SU-DHL-6 (cell line): Measurements from ENCODE around the gene CCDC30.

Experiments used
- EZH2phosphoT487 ChIP-seq: fragments of 200-600 bp; sonication (generic), shearing (Covaris generic); conservative IDR thresholded peaks from 2 replicates; pipeline ENCODE4 v1.6.1; 2018; ENCODE audit warnings: mild to moderate bottlenecking, antibody characterized with exemption, low read length, moderate library complexity, mixed read lengths
- TF ChIP-seq, protein P1 (sequence below): fragments of 200-600 bp; sonication (generic); IDR thresholded peaks from one replicate; pipeline ENCODE4 v1.5.1; 2017; ENCODE audit warnings: antibody characterized with exemption, mild to moderate bottlenecking, low read length, moderate library complexity; ENCODE audit not compliant: insufficient read depth, poor library complexity, severe bottlenecking

DNA sequence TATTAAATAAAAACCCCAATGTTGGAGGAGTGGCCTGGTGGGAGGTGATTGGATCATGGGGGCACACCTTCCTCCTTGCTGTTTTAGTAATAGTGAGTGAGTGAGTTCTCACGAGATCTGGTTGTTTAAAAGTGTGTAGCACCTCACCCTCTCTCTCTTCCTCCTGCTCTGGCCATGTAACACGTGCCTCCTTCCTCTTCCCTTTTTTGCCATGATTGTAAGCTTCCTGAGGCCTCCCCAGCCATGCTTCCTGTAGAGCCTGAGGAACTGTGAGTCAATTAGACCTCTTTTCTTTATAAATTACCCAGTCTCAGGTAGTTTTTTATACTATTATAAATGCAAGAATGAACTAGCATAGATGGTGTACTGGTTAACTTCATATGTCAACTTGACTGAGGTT lies 68.0 kb downstream of the CCDC30 start:
- TF ChIP-seq, protein P1, sequence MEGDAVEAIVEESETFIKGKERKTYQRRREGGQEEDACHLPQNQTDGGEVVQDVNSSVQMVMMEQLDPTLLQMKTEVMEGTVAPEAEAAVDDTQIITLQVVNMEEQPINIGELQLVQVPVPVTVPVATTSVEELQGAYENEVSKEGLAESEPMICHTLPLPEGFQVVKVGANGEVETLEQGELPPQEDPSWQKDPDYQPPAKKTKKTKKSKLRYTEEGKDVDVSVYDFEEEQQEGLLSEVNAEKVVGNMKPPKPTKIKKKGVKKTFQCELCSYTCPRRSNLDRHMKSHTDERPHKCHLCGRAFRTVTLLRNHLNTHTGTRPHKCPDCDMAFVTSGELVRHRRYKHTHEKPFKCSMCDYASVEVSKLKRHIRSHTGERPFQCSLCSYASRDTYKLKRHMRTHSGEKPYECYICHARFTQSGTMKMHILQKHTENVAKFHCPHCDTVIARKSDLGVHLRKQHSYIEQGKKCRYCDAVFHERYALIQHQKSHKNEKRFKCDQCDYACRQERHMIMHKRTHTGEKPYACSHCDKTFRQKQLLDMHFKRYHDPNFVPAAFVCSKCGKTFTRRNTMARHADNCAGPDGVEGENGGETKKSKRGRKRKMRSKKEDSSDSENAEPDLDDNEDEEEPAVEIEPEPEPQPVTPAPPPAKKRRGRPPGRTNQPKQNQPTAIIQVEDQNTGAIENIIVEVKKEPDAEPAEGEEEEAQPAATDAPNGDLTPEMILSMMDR: no peak
- no peak for TF ChIP-seq EZH2phosphoT487
